ENCODE data around the gene ARHGAP28.

Gene ARHGAP28

DNA sequence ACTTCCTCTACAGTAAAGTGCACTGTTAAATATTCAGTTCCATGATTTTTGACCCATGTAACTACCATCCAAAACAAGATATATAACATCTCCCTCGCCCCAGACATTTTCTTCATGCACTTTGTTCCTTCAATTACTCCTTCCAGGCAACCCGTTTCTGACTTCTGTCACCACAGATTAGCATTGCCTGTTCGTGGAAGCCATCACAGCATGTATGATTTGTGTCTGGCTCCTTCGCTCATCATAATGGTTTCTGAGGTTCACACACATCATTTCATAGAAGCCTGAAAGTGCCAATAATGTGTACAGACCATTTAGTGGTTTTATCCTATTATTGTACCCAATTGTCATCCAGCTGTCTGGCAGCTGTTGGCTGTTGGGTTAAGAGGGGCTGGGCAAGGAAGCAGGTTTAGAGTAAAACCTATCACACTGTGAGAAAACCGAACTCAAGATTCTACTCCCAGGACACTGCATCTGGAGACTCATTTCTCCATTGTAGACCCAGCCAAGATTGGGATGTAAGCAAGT lies 16.1 kb downstream of the ARHGAP28 start:
- Histone ChIP-seq H3K36me3 (ENCODE audit: low read depth) (no peaks in the 10 kb centered on the region), H3K27ac (ENCODE audit: poor library complexity, severe bottlenecking) (no peak overlapping the region), H3K4me1 (ENCODE audit: insufficient read depth, poor library complexity, severe bottlenecking) (peaks cover 12% of the 10 kb centered on the region), H3K4me3 (ENCODE audit: severe bottlenecking) (no peak overlapping the region), H3K27me3 (ENCODE audit: insufficient read depth, poor library complexity, severe bottlenecking) (no peaks in the 10 kb centered on the region), H3K9me3 (ENCODE audit: severe bottlenecking) (peaks cover 3% of the 10 kb centered on the region)
- TF ChIP-seq, protein P1, sequence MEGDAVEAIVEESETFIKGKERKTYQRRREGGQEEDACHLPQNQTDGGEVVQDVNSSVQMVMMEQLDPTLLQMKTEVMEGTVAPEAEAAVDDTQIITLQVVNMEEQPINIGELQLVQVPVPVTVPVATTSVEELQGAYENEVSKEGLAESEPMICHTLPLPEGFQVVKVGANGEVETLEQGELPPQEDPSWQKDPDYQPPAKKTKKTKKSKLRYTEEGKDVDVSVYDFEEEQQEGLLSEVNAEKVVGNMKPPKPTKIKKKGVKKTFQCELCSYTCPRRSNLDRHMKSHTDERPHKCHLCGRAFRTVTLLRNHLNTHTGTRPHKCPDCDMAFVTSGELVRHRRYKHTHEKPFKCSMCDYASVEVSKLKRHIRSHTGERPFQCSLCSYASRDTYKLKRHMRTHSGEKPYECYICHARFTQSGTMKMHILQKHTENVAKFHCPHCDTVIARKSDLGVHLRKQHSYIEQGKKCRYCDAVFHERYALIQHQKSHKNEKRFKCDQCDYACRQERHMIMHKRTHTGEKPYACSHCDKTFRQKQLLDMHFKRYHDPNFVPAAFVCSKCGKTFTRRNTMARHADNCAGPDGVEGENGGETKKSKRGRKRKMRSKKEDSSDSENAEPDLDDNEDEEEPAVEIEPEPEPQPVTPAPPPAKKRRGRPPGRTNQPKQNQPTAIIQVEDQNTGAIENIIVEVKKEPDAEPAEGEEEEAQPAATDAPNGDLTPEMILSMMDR (IDR thresholded peaks at IDR 0.05; ENCODE audit: poor library complexity, severe bottlenecking): no peak
- ATAC-seq (ENCODE audit: low read depth): no peak
- DNase-seq (ENCODE audit: low spot score): no peak

DNA sequence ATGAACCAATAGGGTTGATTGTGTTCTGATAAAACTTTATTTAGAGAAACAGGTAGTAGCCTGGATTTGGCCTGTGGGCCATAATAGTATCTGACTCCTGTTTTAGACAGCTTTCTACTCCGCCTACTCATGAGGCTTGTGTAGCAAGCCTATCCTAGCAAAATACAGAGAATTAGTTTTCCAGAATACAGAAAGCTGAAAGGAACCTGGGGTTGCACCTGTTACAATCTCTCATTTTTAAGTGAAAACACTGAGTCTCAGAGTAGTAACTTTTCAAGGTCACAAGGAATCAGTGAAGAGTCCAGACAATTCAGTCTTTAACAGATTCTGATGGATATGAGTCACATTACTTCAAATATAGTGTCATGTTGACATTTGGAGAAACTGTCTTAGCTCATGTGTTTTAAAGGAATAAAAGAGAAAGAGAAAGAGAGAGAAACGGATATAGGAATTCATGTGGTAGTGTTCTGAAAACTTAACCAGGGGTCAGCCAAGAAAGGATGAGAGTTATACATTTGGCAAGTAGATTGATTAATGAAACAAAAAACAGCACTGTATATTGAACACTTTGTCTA lies 17.0 kb downstream of the ARHGAP28 start:
- H3K9me3 ChIP-seq (ENCODE audit: severe bottlenecking): peaks cover 3% of the 10 kb centered on the region
- H3K4me3 ChIP-seq (ENCODE audit: severe bottlenecking): no peak overlapping the region
- no peak for DNase-seq (ENCODE audit: low spot score)
- H3K27ac ChIP-seq (ENCODE audit: poor library complexity, severe bottlenecking): no peak overlapping the region
- TF ChIP-seq, protein P1 (IDR thresholded peaks at IDR 0.05; ENCODE audit: poor library complexity, severe bottlenecking): no peak
- peak; percentile 53; the same call in 1 of the 3 replicates for ATAC-seq (ENCODE audit: low read depth)
- no peaks in the 10 kb centered on the region for H3K27me3 ChIP-seq (ENCODE audit: insufficient read depth, poor library complexity, severe bottlenecking)
- no peaks in the 10 kb centered on the region for H3K36me3 ChIP-seq (ENCODE audit: low read depth)
- peaks cover 9% of the 10 kb centered on the region for H3K4me1 ChIP-seq (ENCODE audit: insufficient read depth, poor library complexity, severe bottlenecking)

DNA sequence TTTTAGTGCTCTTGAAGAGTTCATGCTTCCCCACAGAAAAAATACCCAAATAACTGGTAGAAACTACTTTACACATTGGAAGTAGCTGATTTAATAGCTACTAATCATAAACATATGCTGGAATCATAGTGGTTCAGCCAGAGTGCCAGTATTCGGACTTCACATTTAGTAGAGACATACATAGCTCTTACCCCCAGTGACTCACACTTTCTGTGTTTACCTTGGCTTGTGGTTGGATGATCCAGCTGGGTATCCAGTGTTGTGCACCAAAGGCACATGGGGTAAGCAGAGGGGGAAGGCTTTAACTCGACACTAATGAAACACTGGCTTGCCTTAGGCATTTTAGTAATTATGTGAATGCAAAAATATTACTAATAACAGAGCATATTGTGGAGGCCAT lies 18.1 kb downstream of the ARHGAP28 start:
- Histone ChIP-seq H3K36me3 (ENCODE audit: low read depth) (no peaks in the 10 kb centered on the region), H3K27ac (ENCODE audit: poor library complexity, severe bottlenecking) (no peak overlapping the region), H3K27me3 (ENCODE audit: insufficient read depth, poor library complexity, severe bottlenecking) (no peaks in the 10 kb centered on the region), H3K4me1 (ENCODE audit: insufficient read depth, poor library complexity, severe bottlenecking) (peaks cover 5% of the 10 kb centered on the region), H3K9me3 (ENCODE audit: severe bottlenecking) (peaks cover 3% of the 10 kb centered on the region), H3K4me3 (ENCODE audit: severe bottlenecking) (no peak overlapping the region)
- no peak for DNase-seq (ENCODE audit: low spot score)
- TF ChIP-seq, protein P1 (IDR thresholded peaks at IDR 0.05; ENCODE audit: poor library complexity, severe bottlenecking): no peak
- ATAC-seq (ENCODE audit: low read depth): peak; percentile 97

DNA sequence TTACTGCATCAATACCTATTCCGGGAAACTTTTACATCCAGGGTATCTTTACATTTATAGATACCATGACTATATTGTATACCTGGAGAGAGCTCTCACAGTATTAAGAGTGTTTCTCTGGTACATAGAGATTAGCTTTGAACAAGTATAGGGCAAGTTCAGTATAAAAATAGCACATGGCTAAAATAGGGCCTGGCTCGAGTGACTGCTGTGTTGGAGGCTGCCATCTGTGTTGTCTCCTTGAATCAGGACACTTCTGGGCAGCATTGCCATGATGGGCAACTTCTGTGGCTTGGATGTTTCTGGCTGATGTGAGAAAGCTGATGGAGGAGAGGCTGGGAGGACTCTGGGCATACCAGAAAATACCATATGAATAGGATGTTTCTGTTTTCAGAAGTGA lies 18.7 kb downstream of the ARHGAP28 start:
- TF ChIP-seq, protein P1 (IDR thresholded peaks at IDR 0.05; ENCODE audit: poor library complexity, severe bottlenecking): no peak
- Histone ChIP-seq H3K27ac (ENCODE audit: poor library complexity, severe bottlenecking) (no peak overlapping the region), H3K9me3 (ENCODE audit: severe bottlenecking) (peaks cover 3% of the 10 kb centered on the region), H3K4me1 (ENCODE audit: insufficient read depth, poor library complexity, severe bottlenecking) (peaks cover 5% of the 10 kb centered on the region), H3K27me3 (ENCODE audit: insufficient read depth, poor library complexity, severe bottlenecking) (no peaks in the 10 kb centered on the region), H3K36me3 (ENCODE audit: low read depth) (no peaks in the 10 kb centered on the region), H3K4me3 (ENCODE audit: severe bottlenecking) (no peak overlapping the region)
- DNase-seq (ENCODE audit: low spot score): no peak
- ATAC-seq (ENCODE audit: low read depth): no peak

DNA sequence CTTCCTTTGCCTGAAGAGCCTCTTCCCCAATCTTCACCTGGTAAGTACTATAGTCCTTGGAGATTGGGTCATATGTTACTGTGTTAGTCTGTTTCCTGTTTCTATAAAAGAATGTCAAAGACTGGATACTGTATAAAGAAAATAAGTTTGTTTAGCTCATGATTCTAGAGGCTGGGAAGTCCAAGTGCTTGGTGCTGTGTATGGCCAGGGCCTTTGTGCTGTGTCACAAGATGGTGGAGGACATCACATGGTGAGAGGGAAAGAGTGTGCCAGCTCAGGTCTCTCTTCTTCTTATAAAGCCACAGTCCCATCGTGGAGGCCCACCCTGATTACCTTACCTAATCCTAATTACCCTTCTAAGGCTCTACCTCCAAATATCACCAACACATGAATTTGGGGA lies 20.9 kb downstream of the ARHGAP28 start:
- ATAC-seq (ENCODE audit: low read depth) (no peak), DNase-seq (ENCODE audit: low spot score) (no peak)
- Histone ChIP-seq H3K4me3 (ENCODE audit: severe bottlenecking) (no peak overlapping the region), H3K27ac (ENCODE audit: poor library complexity, severe bottlenecking) (no peak overlapping the region), H3K9me3 (ENCODE audit: severe bottlenecking) (peaks cover 3% of the 10 kb centered on the region), H3K36me3 (ENCODE audit: low read depth) (no peaks in the 10 kb centered on the region), H3K27me3 (ENCODE audit: insufficient read depth, poor library complexity, severe bottlenecking) (no peaks in the 10 kb centered on the region), H3K4me1 (ENCODE audit: insufficient read depth, poor library complexity, severe bottlenecking) (peaks cover 5% of the 10 kb centered on the region)
- TF ChIP-seq, protein P1 (IDR thresholded peaks at IDR 0.05; ENCODE audit: poor library complexity, severe bottlenecking): no peak

Measured in RWPE2 (cell line).